A673 (cell line): ENCODE results near the gene APBA3. TPM values are rescaled to one million over a fixed set of nuclear protein-coding genes. Genes with fewer than 3 reads are reported as not detected.

Source experiments
- Bru-seq: library from RNA; stranded (reverse); fragments of 400-500 nt; gene quantifications from one replicate; lab custom pipeline; 2021; lab: Mats Ljungman, UMichigan
- BruChase-seq, 2 experiments: library from RNA; stranded (reverse); fragments of 400-500 nt; gene quantifications; one replicate each; lab custom pipeline; 2021; lab: Mats Ljungman, UMichigan
- BruUV-seq: library from RNA; stranded (reverse); fragments of 400-500 nt; replicated peaks from 2 replicates; lab custom pipeline; 2021; lab: Mats Ljungman, UMichigan
- CTCF ChIA-PET: fragments of 300-600 bp; sonication (Branson Sonifier 250); formaldehyde crosslinking; loops from one replicate; lab custom pipeline; 2022; ENCODE audit warnings: antibody characterized with exemption; lab: Charles Lee
- POLR2A ChIA-PET: fragments of 300-600 bp; sonication (Branson Sonifier 250); formaldehyde crosslinking; loops from one replicate; lab custom pipeline; 2022; ENCODE audit warnings: antibody characterized with exemption; ENCODE audit not compliant: low non-redundant PET; lab: Charles Lee
- DNase-seq: peaks from one replicate; pipeline ENCODE4 v3.0.0-alpha.2; 2015; ENCODE audit warnings: low spot score
- H3K27ac ChIP-seq: fragments of 200-600 bp; sonication (generic); 2 replicates; pipeline ENCODE4 v1.5.1; 2016; ENCODE audit warnings: mixed run types, low read depth, mild to moderate bottlenecking, mixed read lengths, antibody characterized with exemption, low read length; ENCODE audit not compliant: poor library complexity, severe bottlenecking
- H3K27me3 ChIP-seq: fragments of 200-600 bp; sonication (generic); replicated peaks from 2 replicates; pipeline ENCODE4 v1.6.1; 2017; ENCODE audit warnings: mixed run types, low read depth, mild to moderate bottlenecking, mixed read lengths, antibody characterized with exemption, low read length; ENCODE audit not compliant: insufficient read depth, poor library complexity
- H3K36me3 ChIP-seq: fragments of 200-600 bp; sonication (generic); 2 replicates; pipeline ENCODE4 v1.6.1; 2016; ENCODE audit warnings: mixed run types, mild to moderate bottlenecking, mixed read lengths, antibody characterized with exemption, low read length; ENCODE audit not compliant: insufficient read depth, poor library complexity, severe bottlenecking
- H3K4me1 ChIP-seq: fragments of 200-600 bp; sonication (generic); 2 replicates; pipeline ENCODE4 v1.6.1; 2017; ENCODE audit warnings: mixed run types, mild to moderate bottlenecking, mixed read lengths, antibody characterized with exemption, low read length; ENCODE audit not compliant: insufficient read depth, poor library complexity, severe bottlenecking
- H3K4me3 ChIP-seq: fragments of 200-600 bp; sonication (generic); 2 replicates; pipeline ENCODE4 v1.5.1; 2016; ENCODE audit warnings: low read depth, mixed run types, mild to moderate bottlenecking, mixed read lengths, low read length; ENCODE audit not compliant: poor library complexity, severe bottlenecking
- H3K9me3 ChIP-seq: fragments of 200-600 bp; sonication (generic); 2 replicates; pipeline ENCODE4 v1.6.1; 2016; ENCODE audit warnings: mixed run types, low read depth, mild to moderate bottlenecking, mixed read lengths, antibody characterized with exemption, low read length; ENCODE audit not compliant: poor library complexity, severe bottlenecking
- EZH2 ChIP-seq: fragments of 200-600 bp; sonication (generic); IDR thresholded peaks from 2 replicates; pipeline ENCODE4 v1.6.1; 2017; ENCODE audit warnings: borderline replicate concordance, low read depth, mild to moderate bottlenecking, mixed read lengths, antibody characterized with exemption, low read length; ENCODE audit not compliant: poor library complexity, severe bottlenecking
- intact Hi-C: fragments of 100-400 bp; cut with micrococcal nuclease; formaldehyde crosslinking; loops from one replicate; pipeline ENCODE4 v1.10.0; 2022; ENCODE audit not compliant: unreplicated experiment
- long read RNA-seq: library from polyadenylated mRNA; stranded (forward); transcript quantifications from one replicate; pipeline ENCODE4 v2.0.0, GENCODE V29; 2022
- total RNA-seq: library from RNA; stranded (reverse); gene quantifications from 2 replicates; pipeline ENCODE4 v1.2.3, GENCODE V29; 2021
- TF ChIP-seq, protein P1 (sequence below): fragments of 300-800, 200-600 bp; sonication (generic); conservative IDR thresholded peaks from 2 replicates; pipeline ENCODE4 v1.5.1; 2017; ENCODE audit warnings: low read depth, mild to moderate bottlenecking, antibody characterized with exemption, low read length, moderate library complexity, mixed read lengths

Gene APBA3, protein sequence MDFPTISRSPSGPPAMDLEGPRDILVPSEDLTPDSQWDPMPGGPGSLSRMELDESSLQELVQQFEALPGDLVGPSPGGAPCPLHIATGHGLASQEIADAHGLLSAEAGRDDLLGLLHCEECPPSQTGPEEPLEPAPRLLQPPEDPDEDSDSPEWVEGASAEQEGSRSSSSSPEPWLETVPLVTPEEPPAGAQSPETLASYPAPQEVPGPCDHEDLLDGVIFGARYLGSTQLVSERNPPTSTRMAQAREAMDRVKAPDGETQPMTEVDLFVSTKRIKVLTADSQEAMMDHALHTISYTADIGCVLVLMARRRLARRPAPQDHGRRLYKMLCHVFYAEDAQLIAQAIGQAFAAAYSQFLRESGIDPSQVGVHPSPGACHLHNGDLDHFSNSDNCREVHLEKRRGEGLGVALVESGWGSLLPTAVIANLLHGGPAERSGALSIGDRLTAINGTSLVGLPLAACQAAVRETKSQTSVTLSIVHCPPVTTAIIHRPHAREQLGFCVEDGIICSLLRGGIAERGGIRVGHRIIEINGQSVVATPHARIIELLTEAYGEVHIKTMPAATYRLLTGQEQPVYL
- total RNA-seq (30.0 and 32.6 TPM in 2 replicates), Bru-seq, nascent RNA (percentile 48 among the genes with signal in this experiment), BruChase-seq, experiment 1, labeled RNA remaining after a 2-hour chase (percentile 56 among the genes with signal in this experiment), BruChase-seq, experiment 2, labeled RNA remaining after a 6-hour chase (percentile 58 among the genes with signal in this experiment)
- long read RNA-seq, transcript APBA3-201 (11 exons, 2,075 nt) = major isoform, 54 of 71 reads
- long read RNA-seq, partial matches to known transcripts = 3 of 71 reads
- long read RNA-seq, other reads (novel, unspliced or antisense) = 13 of 71 reads

GRCh38 chr19:3761382-3762129 lies at the start of gene APBA3:
Gene APBA3 (minus strand): TSS chr19:3761692. CDS start chr19:3760264, 1,428 bp downstream.
- ChIA-PET CTCF (interaction anchor here (0.6 kb wide), 1 partner anchor 43 kb away, joined by 3 read pairs; no protein-coding TSS in a partner anchor), POLR2A (no interaction called here)
- BruUV-seq = no TSS peak
- Histone ChIP-seq H3K27me3 (no peaks in the 10 kb centered on the region), H3K27ac (peak within 1 kb of the TSS; percentile 96), H3K9me3 (no peaks in the 10 kb centered on the region), H3K4me1 (peaks cover 10% of the 10 kb centered on the region), H3K4me3 (peak within 1 kb of the TSS; percentile 100), H3K36me3 (peaks cover 3% of the 10 kb centered on the region)
- TF ChIP-seq, protein P1, sequence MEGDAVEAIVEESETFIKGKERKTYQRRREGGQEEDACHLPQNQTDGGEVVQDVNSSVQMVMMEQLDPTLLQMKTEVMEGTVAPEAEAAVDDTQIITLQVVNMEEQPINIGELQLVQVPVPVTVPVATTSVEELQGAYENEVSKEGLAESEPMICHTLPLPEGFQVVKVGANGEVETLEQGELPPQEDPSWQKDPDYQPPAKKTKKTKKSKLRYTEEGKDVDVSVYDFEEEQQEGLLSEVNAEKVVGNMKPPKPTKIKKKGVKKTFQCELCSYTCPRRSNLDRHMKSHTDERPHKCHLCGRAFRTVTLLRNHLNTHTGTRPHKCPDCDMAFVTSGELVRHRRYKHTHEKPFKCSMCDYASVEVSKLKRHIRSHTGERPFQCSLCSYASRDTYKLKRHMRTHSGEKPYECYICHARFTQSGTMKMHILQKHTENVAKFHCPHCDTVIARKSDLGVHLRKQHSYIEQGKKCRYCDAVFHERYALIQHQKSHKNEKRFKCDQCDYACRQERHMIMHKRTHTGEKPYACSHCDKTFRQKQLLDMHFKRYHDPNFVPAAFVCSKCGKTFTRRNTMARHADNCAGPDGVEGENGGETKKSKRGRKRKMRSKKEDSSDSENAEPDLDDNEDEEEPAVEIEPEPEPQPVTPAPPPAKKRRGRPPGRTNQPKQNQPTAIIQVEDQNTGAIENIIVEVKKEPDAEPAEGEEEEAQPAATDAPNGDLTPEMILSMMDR = peak; percentile 88
- no peak for TF ChIP-seq EZH2
- peak; percentile 95 for DNase-seq
- intact Hi-C loops = no loop called here

GRCh38 chr19:3810708-3811355 lies 49.3 kb upstream of the APBA3 start:
- DNase-seq = no peak
- Histone ChIP-seq H3K4me3 (no peak overlapping the region), H3K27me3 (no peaks in the 10 kb centered on the region), H3K36me3 (no peaks in the 10 kb centered on the region), H3K27ac (no peak overlapping the region), H3K4me1 (no peaks in the 10 kb centered on the region), H3K9me3 (no peaks in the 10 kb centered on the region)
- BruUV-seq = no TSS peak
- ChIA-PET CTCF (no interaction called here), POLR2A (no interaction called here)
- TF ChIP-seq EZH2 = no peak
- TF ChIP-seq, protein P1 = no peak
- intact Hi-C loops = loop anchor here (10.0 kb wide), 1 partner anchor 156 kb away; no protein-coding TSS in a partner anchor
